GM23338 (cell line): ENCODE results near the gene C10orf71. TPM values are rescaled to one million over a fixed set of nuclear protein-coding genes. Genes with fewer than 3 reads are reported as not detected.

ENCODE experiments used
- ATAC-seq: fragments of 200-7000 bp; cut with Tn5 transposase; 3 replicates; pipeline ENCODE4 v1.9.1; 2020
- DNase-seq: peaks from one replicate; pipeline ENCODE4 v3.0.0-alpha.2; 2015; ENCODE audit warnings: low spot score
- H2AFZ ChIP-seq: fragments of 200-600 bp; sonication (generic); 2 replicates; pipeline ENCODE4 v1.8.0; 2016; ENCODE audit warnings: antibody characterized with exemption, mild to moderate bottlenecking, moderate library complexity
- H3F3A ChIP-seq: fragments of 200-600 bp; sonication (generic); replicated peaks from 2 replicates; pipeline ENCODE4 v1.8.0; 2017; ENCODE audit warnings: antibody characterized with exemption, mixed run types, low read depth
- H3K27ac ChIP-seq: fragments of 200-600 bp; sonication (generic); 2 replicates; pipeline ENCODE4 v1.6.1; 2016; ENCODE audit warnings: low read depth
- H3K27me3 ChIP-seq: fragments of 200-600 bp; sonication (generic); 2 replicates; pipeline ENCODE4 v1.8.0; 2016; ENCODE audit warnings: mild to moderate bottlenecking, mixed run types, moderate library complexity; ENCODE audit not compliant: insufficient read depth
- H3K36me3 ChIP-seq: fragments of 200-600 bp; sonication (generic); 2 replicates; pipeline ENCODE4 v1.8.0; 2016; ENCODE audit warnings: mild to moderate bottlenecking; ENCODE audit not compliant: insufficient read depth
- H3K4me1 ChIP-seq: fragments of 200-600 bp; sonication (generic); 2 replicates; pipeline ENCODE4 v1.8.0; 2016; ENCODE audit warnings: mild to moderate bottlenecking, moderate library complexity; ENCODE audit not compliant: insufficient read depth
- H3K4me2 ChIP-seq: fragments of 200-600 bp; sonication (generic); 2 replicates; pipeline ENCODE4 v1.7.1; 2017; ENCODE audit warnings: mixed run types
- H3K4me3 ChIP-seq: fragments of 200-600 bp; sonication (generic); 2 replicates; pipeline ENCODE4 v1.6.1; 2016; ENCODE audit warnings: mixed run types
- H3K79me2 ChIP-seq: fragments of 200-600 bp; sonication (generic); replicated peaks from 2 replicates; pipeline ENCODE4 v1.8.0; 2017; ENCODE audit warnings: mild to moderate bottlenecking; ENCODE audit not compliant: insufficient read depth
- H3K9me2 ChIP-seq: fragments of 200-600 bp; sonication (generic); 2 replicates; pipeline ENCODE4 v1.8.0; 2017; ENCODE audit not compliant: insufficient read depth
- H4K20me1 ChIP-seq: fragments of 200-600 bp; sonication (generic); replicated peaks from 2 replicates; pipeline ENCODE4 v1.8.0; 2017; ENCODE audit warnings: mild to moderate bottlenecking; ENCODE audit not compliant: insufficient read depth
- H3K27ac Mint-ChIP-seq: 2 replicates; pipeline ENCODE4 v1.8.0; 2020; ENCODE audit warnings: inconsistent platforms, mild to moderate bottlenecking, moderate library complexity, mixed read lengths
- H3K27me3 Mint-ChIP-seq: 3 replicates; pipeline ENCODE4 v1.8.0; 2022; ENCODE audit warnings: low read depth, mild to moderate bottlenecking, moderate library complexity, mixed read lengths, inconsistent platforms; ENCODE audit not compliant: insufficient read depth, poor library complexity
- H3K36me3 Mint-ChIP-seq: 3 replicates; pipeline ENCODE4 v1.8.0; 2021; ENCODE audit warnings: low read depth, mild to moderate bottlenecking, inconsistent platforms, moderate library complexity, mixed read lengths
- H3K4me1 Mint-ChIP-seq: 3 replicates; pipeline ENCODE4 v1.8.0; 2020; ENCODE audit warnings: mild to moderate bottlenecking, inconsistent platforms, mixed read lengths
- H3K4me3 Mint-ChIP-seq: 3 replicates; pipeline ENCODE4 v1.8.0; 2021; ENCODE audit warnings: moderate library complexity, mild to moderate bottlenecking, inconsistent platforms, mixed read lengths
- H3K9me3 Mint-ChIP-seq: 3 replicates; pipeline ENCODE4 v1.8.0; 2020; ENCODE audit warnings: moderate library complexity, mild to moderate bottlenecking, inconsistent platforms, mixed read lengths
- CREB1 ChIP-seq: fragments of 250-450 bp; sonication (Bioruptor Pico); IDR thresholded peaks from 2 replicates; pipeline ENCODE4 v1.5.0; 2020; ENCODE audit warnings: low read depth, mild to moderate bottlenecking, moderate library complexity
- EZH2 ChIP-seq: fragments of 200-600 bp; sonication (generic); IDR thresholded peaks from one replicate; pipeline ENCODE4 v1.8.0; 2017; ENCODE audit warnings: antibody characterized with exemption, mild to moderate bottlenecking, low read depth; ENCODE audit not compliant: unreplicated experiment
- EZH2phosphoT487 ChIP-seq: fragments of 200-600 bp; sonication (generic); IDR thresholded peaks from one replicate; pipeline ENCODE4 v1.8.1; 2018; ENCODE audit warnings: antibody characterized with exemption; ENCODE audit not compliant: unreplicated experiment
- JUNB ChIP-seq: IDR thresholded peaks from one replicate; pipeline ENCODE4 v1.6.1; 2016; ENCODE audit warnings: antibody characterized with exemption; ENCODE audit not compliant: unreplicated experiment
- NANOG ChIP-seq: IDR thresholded peaks from 2 replicates; pipeline ENCODE4 v1.6.1; 2016; ENCODE audit warnings: antibody characterized with exemption, borderline replicate concordance
- POLR2AphosphoS5 ChIP-seq: IDR thresholded peaks from 2 replicates; pipeline ENCODE4 v1.6.1; 2016; ENCODE audit warnings: antibody characterized with exemption, low read depth
- REST ChIP-seq: IDR thresholded peaks from one replicate; pipeline ENCODE4 v1.6.1; 2018; ENCODE audit warnings: antibody characterized with exemption; ENCODE audit not compliant: unreplicated experiment
- STAT1 ChIP-seq: IDR thresholded peaks from one replicate; pipeline ENCODE4 v1.6.1; 2016; ENCODE audit warnings: antibody characterized with exemption; ENCODE audit not compliant: unreplicated experiment
- ZNF114 ChIP-seq: fragments of 250-450 bp; sonication (Bioruptor Pico); IDR thresholded peaks from 2 replicates; pipeline ENCODE4 v1.5.0; 2020; ENCODE audit warnings: mild to moderate bottlenecking, moderate library complexity
- ZNF331 ChIP-seq: fragments of 250-450 bp; sonication (Bioruptor Pico); IDR thresholded peaks from 2 replicates; pipeline ENCODE4 v1.5.0; 2020; ENCODE audit warnings: low read depth, mild to moderate bottlenecking, moderate library complexity
- ZNF462 ChIP-seq: fragments of 250-450 bp; sonication (Bioruptor Pico); IDR thresholded peaks from 2 replicates; pipeline ENCODE4 v1.5.0; 2020; ENCODE audit warnings: mild to moderate bottlenecking, moderate library complexity
- polyA plus RNA-seq: library from polyadenylated mRNA; unstranded; fragments of >200 nt; fragmentation: Nextera tagmentation; extraction: Ambion mirVana; gene quantifications from 2 replicates; pipeline ENCODE4 v1.2.1, GENCODE V29; 2016
- total RNA-seq: library from RNA; depleted of rRNA; stranded (reverse); fragments of >200 nt; shearing (Covaris generic); gene quantifications from 2 replicates; pipeline ENCODE4 v1.2.3, GENCODE V29; 2014
- TF ChIP-seq, protein P1 (sequence below), 2 experiments: fragments of 200-600 bp in 1 of 2; sonication (generic) in 1 of 2; conservative IDR thresholded peaks; 2 replicates each; pipeline versions ENCODE4 v1.5.1 to v1.6.1; 2016 to 2017; ENCODE audit warnings: antibody characterized with exemption in 2 of 2, low read depth in 2 of 2, mild to moderate bottlenecking in 2 of 2, moderate library complexity in 1 of 2
- TF ChIP-seq, protein P2 (sequence below): IDR thresholded peaks from 2 replicates; pipeline ENCODE4 v1.6.1; 2016; ENCODE audit warnings: antibody characterized with exemption

Gene C10orf71
- total and polyA plus RNA-seq, 2 experiments from 2014 or later, result not detected

DNA sequence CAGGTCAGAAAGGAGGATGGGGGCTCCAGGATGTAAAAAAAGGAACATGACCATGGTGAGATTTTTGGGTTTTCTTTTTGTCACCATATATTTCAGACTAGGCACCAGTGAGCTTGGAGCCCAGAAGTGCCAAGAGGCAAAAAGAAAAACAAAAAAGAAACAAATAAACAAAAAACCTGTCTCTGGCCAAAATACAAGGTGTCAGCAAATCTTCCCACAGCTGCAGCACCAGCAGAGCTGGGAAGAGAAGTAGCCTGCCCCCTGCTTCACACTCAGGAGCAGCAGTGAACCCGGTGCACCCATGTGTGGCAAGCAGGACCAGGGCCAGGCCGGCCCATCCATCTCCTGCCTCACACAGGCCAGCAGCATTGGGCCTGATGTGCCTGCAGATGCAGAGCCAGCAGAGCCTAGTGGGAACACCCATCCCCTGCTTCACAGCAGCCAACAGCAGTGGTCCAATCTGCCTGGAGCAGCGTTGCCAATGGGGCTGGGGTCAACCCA lies 34.7 kb upstream of the C10orf71 start:
- Histone ChIP-seq H3K9me2 (0 out of 2 replicates have a peak, but pooled peaks cover 4% of the 10 kb centered on the region), H3K79me2 (no peaks in the 10 kb centered on the region), H3K36me3 (peaks cover 6% of the 10 kb centered on the region; the same call in 1 of the 2 replicates), H2AFZ (no peak overlapping the region), H3K4me2 (no peak overlapping the region), H3K27ac (no peak overlapping the region), H4K20me1 (no peaks in the 10 kb centered on the region), H3F3A (no peaks in the 10 kb centered on the region), H3K4me3 (no peak overlapping the region), H3K4me1 (no peaks in the 10 kb centered on the region), H3K27me3 (no peaks in the 10 kb centered on the region)
- DNase-seq (no peak), ATAC-seq (no peak)
- Mint-ChIP-seq H3K27ac (no peak overlapping the region), H3K27me3 (no peaks in the 10 kb centered on the region), H3K4me1 (no peaks in the 10 kb centered on the region), H3K4me3 (no peak overlapping the region), H3K9me3 (peaks cover 35% of the 10 kb centered on the region), H3K36me3 (peaks cover 7% of the 10 kb centered on the region; the same call in 2 of the 3 replicates)
- TF ChIP-seq STAT1, result no peak
- TF ChIP-seq ZNF462 (CRISPR knock-in tag), result no peak
- TF ChIP-seq, protein P1, sequence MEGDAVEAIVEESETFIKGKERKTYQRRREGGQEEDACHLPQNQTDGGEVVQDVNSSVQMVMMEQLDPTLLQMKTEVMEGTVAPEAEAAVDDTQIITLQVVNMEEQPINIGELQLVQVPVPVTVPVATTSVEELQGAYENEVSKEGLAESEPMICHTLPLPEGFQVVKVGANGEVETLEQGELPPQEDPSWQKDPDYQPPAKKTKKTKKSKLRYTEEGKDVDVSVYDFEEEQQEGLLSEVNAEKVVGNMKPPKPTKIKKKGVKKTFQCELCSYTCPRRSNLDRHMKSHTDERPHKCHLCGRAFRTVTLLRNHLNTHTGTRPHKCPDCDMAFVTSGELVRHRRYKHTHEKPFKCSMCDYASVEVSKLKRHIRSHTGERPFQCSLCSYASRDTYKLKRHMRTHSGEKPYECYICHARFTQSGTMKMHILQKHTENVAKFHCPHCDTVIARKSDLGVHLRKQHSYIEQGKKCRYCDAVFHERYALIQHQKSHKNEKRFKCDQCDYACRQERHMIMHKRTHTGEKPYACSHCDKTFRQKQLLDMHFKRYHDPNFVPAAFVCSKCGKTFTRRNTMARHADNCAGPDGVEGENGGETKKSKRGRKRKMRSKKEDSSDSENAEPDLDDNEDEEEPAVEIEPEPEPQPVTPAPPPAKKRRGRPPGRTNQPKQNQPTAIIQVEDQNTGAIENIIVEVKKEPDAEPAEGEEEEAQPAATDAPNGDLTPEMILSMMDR (conservative IDR thresholded peaks at IDR 0.05; ENCODE audit: low read depth in 2 of 2), result no peak
- TF ChIP-seq, protein P2, sequence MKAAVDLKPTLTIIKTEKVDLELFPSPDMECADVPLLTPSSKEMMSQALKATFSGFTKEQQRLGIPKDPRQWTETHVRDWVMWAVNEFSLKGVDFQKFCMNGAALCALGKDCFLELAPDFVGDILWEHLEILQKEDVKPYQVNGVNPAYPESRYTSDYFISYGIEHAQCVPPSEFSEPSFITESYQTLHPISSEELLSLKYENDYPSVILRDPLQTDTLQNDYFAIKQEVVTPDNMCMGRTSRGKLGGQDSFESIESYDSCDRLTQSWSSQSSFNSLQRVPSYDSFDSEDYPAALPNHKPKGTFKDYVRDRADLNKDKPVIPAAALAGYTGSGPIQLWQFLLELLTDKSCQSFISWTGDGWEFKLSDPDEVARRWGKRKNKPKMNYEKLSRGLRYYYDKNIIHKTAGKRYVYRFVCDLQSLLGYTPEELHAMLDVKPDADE, result no peak
- TF ChIP-seq REST, result no peak
- no peak for TF ChIP-seq CREB1 (CRISPR knock-in tag)
- no peak for TF ChIP-seq ZNF114
- TF ChIP-seq EZH2phosphoT487, result no peak
- TF ChIP-seq NANOG, result no peak
- TF ChIP-seq JUNB, result no peak
- no peak for TF ChIP-seq ZNF331
- TF ChIP-seq EZH2, result no peak
- TF ChIP-seq POLR2AphosphoS5, result no peak
